HepG2 (cell line): ENCODE data around the gene DSTYK. TPM values are rescaled to one million over a fixed set of nuclear protein-coding genes. Genes with fewer than 3 reads are reported as not detected.
A peak's percentile ranks its signal among the peaks of the same experiment; 100 is the strongest.

Source experiments
- GTF2F1 ChIP-seq: fragments of 150-350 bp; IDR thresholded peaks from 2 replicates; pipeline ENCODE4 v1.6.1; 2014; ENCODE audit warnings: low read length
- HNF4G ChIP-seq, 2 experiments: sonication (generic) in 1 of 2; formaldehyde crosslinking in 1 of 2; IDR thresholded peaks; 2 replicates each; pipeline versions ENCODE4 v1.4.0 to v1.6.1; 2011 to 2020; ENCODE audit warnings: borderline replicate concordance in 2 of 2, low read depth in 2 of 2, mild to moderate bottlenecking in 2 of 2, low read length in 1 of 2, missing genetic modification reagents in 1 of 2, moderate library complexity in 1 of 2
- HOXA7 ChIP-seq: sonication (generic); formaldehyde crosslinking; IDR thresholded peaks from 2 replicates; pipeline ENCODE4 v1.8.1; 2022; ENCODE audit warnings: mild to moderate bottlenecking, missing genetic modification reagents, moderate library complexity
- MAZ ChIP-seq, 2 experiments: sonication (generic) in 1 of 2; formaldehyde crosslinking in 1 of 2; IDR thresholded peaks; 2 replicates each; pipeline versions ENCODE4 v1.5.0 to v1.6.1; 2012 to 2020; ENCODE audit warnings: low read depth in 2 of 2, mild to moderate bottlenecking in 2 of 2, borderline replicate concordance in 1 of 2, improper control_type of control experiment in 1 of 2, low read length in 1 of 2, missing genetic modification reagents in 1 of 2, moderate library complexity in 1 of 2
- NR2C2 ChIP-seq: sonication (generic); formaldehyde crosslinking; IDR thresholded peaks from 2 replicates; pipeline ENCODE4 v1.4.0; 2020; ENCODE audit warnings: missing genetic modification reagents, mild to moderate bottlenecking, moderate library complexity, borderline replicate concordance
- SIN3A ChIP-seq: IDR thresholded peaks from 2 replicates; pipeline ENCODE4 v1.6.1; 2011; ENCODE audit warnings: low read depth, mild to moderate bottlenecking, control low read depth, low read length, borderline replicate concordance
- ZIK1 ChIP-seq: sonication (generic); formaldehyde crosslinking; IDR thresholded peaks from 2 replicates; pipeline ENCODE4 v1.5.0; 2020; ENCODE audit warnings: mild to moderate bottlenecking, low read depth, missing genetic modification reagents, borderline replicate concordance
- ZNF160 ChIP-seq: sonication (generic); formaldehyde crosslinking; IDR thresholded peaks from 2 replicates; pipeline ENCODE4 v1.8.0; 2022; ENCODE audit warnings: mild to moderate bottlenecking, inconsistent platforms, missing genetic modification reagents
- ZNF460 ChIP-seq: sonication (generic); formaldehyde crosslinking; IDR thresholded peaks from 2 replicates; pipeline ENCODE4 v1.5.1; 2020; ENCODE audit warnings: missing genetic modification reagents, mild to moderate bottlenecking, borderline replicate concordance
- ZNF607 ChIP-seq: sonication (generic); formaldehyde crosslinking; IDR thresholded peaks from 2 replicates; pipeline ENCODE4 v1.5.1; 2020; ENCODE audit warnings: missing genetic modification reagents, mild to moderate bottlenecking, borderline replicate concordance
- ZNF644 ChIP-seq: IDR thresholded peaks from 2 replicates; pipeline ENCODE4 v1.6.1; 2016; ENCODE audit warnings: low read depth
- ZNF670 ChIP-seq: sonication (generic); formaldehyde crosslinking; IDR thresholded peaks from 2 replicates; pipeline ENCODE4 v1.8.0; 2022; ENCODE audit warnings: mild to moderate bottlenecking, missing genetic modification reagents, borderline replicate concordance
- ZNF720 ChIP-seq: sonication (generic); formaldehyde crosslinking; IDR thresholded peaks from 2 replicates; pipeline ENCODE4 v1.4.0; 2020; ENCODE audit warnings: missing genetic modification reagents
- polyA plus RNA-seq, 8 experiments: library from polyadenylated mRNA; depleted of rRNA in 3 of 8; stranded (reverse) in 7 of 8; unstranded in 1 of 8; fragments of >200 nt; fragmentation: Illumina TruSeq in 4 of 8; extraction: Trizol in 4 of 8; gene quantifications; 2 replicates each; pipeline versions ENCODE4 v1.2.1 to v1.2.3, GENCODE V29; 2011 to 2016; ENCODE audit warnings: low read depth in 4 of 8, missing spikeins in 1 of 8, mixed read lengths in 1 of 8; ENCODE audit not compliant: insufficient read depth in 1 of 8
- total RNA-seq, 5 experiments: library from RNA; depleted of rRNA; stranded (reverse); fragments of >200 nt; fragmentation: Illumina TruSeq; extraction: Trizol; gene quantifications; 2 replicates each; pipeline ENCODE4 v1.2.3, GENCODE V29; 2016; ENCODE audit warnings: low read depth in 1 of 5
- TF ChIP-seq, protein P1 (sequence below), 2 experiments: sonication (generic) in 1 of 2; formaldehyde crosslinking in 1 of 2; IDR thresholded peaks; 2 replicates each; pipeline versions ENCODE4 v1.6.1 to v1.9.0; 2014 to 2022; ENCODE audit warnings: antibody characterized with exemption in 1 of 2, borderline replicate concordance in 1 of 2, inconsistent platforms in 1 of 2, low read depth in 1 of 2, missing genetic modification reagents in 1 of 2
- TF ChIP-seq, protein P2 (sequence below): sonication (generic); IDR thresholded peaks from 2 replicates; pipeline ENCODE4 v1.6.1; 2016; ENCODE audit warnings: low read depth, borderline replicate concordance
- TF ChIP-seq, protein P3 (sequence below): sonication (generic); formaldehyde crosslinking; IDR thresholded peaks from 2 replicates; pipeline ENCODE4 v1.8.1; 2023; ENCODE audit warnings: missing genetic modification reagents, inconsistent platforms, borderline replicate concordance

DSTYK gene
- total and polyA plus RNA-seq, 2 of the 13 experiments (the other 11 are each of a cell fraction or from before 2014, with no cell fraction given): 2.6 to 4.8 TPM

DNA sequence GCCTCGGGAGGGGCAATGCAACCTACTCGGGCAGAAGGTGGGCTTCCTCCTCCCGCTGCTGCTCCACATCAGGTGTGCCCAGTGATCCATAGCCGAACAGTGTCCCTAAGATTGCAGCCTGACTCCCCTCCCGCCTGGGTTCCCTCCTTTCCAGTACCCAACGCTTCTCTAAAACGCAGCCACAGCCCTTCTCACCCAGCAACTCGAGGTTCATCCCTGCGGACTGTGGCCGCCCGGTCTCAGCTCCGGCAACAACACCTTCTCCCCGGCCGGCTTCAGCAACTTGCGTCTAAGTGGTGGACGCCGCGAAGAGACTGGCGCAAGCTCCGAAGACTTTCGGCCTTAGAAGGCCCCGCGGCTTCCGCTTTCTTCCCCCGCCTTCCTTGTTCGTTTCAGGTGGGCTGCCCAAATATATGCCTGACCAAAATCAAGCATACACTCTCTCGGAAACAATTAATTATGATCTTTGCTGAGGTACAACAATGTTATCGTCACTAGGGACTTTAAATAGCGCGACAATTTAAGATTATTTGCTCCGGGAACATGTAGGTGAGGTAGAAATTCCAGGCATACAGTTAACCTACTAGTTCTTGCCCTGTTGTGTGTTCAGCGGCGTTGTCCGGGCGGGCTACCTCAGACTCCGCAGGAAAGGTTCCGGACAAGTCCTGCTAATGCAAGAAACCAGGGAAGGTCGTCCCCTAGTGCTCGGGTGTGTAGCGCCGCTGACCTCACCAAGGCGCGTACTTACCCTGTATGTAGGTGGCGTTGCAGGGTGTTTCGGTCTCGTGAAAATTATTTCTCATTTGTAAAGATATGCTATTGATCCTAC is 89.6 kb downstream of the DSTYK start, which contains the start of gene RBBP5 (continued):
- peak; percentile 18; the same call in 1 of the 2 replicates for TF ChIP-seq ZNF160 (CRISPR knock-in tag)
- TF ChIP-seq HNF4G (IDR thresholded peaks at IDR 0.05; ENCODE audit: borderline replicate concordance, low read depth, low read length): no peak
- TF ChIP-seq HNF4G (CRISPR knock-in tag; IDR thresholded peaks at IDR 0.05; ENCODE audit: borderline replicate concordance, low read depth): no peak; the same call in 1 of the 2 replicates
- TF ChIP-seq, protein P1, sequence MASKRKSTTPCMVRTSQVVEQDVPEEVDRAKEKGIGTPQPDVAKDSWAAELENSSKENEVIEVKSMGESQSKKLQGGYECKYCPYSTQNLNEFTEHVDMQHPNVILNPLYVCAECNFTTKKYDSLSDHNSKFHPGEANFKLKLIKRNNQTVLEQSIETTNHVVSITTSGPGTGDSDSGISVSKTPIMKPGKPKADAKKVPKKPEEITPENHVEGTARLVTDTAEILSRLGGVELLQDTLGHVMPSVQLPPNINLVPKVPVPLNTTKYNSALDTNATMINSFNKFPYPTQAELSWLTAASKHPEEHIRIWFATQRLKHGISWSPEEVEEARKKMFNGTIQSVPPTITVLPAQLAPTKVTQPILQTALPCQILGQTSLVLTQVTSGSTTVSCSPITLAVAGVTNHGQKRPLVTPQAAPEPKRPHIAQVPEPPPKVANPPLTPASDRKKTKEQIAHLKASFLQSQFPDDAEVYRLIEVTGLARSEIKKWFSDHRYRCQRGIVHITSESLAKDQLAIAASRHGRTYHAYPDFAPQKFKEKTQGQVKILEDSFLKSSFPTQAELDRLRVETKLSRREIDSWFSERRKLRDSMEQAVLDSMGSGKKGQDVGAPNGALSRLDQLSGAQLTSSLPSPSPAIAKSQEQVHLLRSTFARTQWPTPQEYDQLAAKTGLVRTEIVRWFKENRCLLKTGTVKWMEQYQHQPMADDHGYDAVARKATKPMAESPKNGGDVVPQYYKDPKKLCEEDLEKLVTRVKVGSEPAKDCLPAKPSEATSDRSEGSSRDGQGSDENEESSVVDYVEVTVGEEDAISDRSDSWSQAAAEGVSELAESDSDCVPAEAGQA (IDR thresholded peaks at IDR 0.05; ENCODE audit: low read depth): peak; percentile 85
- TF ChIP-seq, protein P1 (CRISPR knock-in tag; IDR thresholded peaks at IDR 0.05; ENCODE audit: borderline replicate concordance): no peak
- TF ChIP-seq ZNF720 (CRISPR knock-in tag): no peak
- TF ChIP-seq, protein P2, sequence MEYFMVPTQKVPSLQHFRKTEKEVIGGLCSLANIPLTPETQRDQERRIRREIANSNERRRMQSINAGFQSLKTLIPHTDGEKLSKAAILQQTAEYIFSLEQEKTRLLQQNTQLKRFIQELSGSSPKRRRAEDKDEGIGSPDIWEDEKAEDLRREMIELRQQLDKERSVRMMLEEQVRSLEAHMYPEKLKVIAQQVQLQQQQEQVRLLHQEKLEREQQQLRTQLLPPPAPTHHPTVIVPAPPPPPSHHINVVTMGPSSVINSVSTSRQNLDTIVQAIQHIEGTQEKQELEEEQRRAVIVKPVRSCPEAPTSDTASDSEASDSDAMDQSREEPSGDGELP: peak; percentile 17; the same call in 1 of the 2 replicates
- TF ChIP-seq GTF2F1: no peak; the same call in 1 of the 2 replicates
- TF ChIP-seq ZNF670 (CRISPR knock-in tag): no peak
- TF ChIP-seq NR2C2 (CRISPR knock-in tag): peak; percentile 91
- TF ChIP-seq ZNF644 (CRISPR knock-in tag): no peak; the same call in 1 of the 2 replicates
- TF ChIP-seq, protein P3, sequence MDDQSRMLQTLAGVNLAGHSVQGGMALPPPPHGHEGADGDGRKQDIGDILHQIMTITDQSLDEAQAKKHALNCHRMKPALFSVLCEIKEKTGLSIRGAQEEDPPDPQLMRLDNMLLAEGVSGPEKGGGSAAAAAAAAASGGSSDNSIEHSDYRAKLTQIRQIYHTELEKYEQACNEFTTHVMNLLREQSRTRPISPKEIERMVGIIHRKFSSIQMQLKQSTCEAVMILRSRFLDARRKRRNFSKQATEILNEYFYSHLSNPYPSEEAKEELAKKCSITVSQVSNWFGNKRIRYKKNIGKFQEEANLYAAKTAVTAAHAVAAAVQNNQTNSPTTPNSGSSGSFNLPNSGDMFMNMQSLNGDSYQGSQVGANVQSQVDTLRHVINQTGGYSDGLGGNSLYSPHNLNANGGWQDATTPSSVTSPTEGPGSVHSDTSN (CRISPR knock-in tag): no peak
- TF ChIP-seq ZNF607 (CRISPR knock-in tag): peak; percentile 62; the same call in 1 of the 2 replicates
- no peak for TF ChIP-seq HOXA7 (CRISPR knock-in tag)
- no peak for TF ChIP-seq MAZ (IDR thresholded peaks at IDR 0.05; ENCODE audit: borderline replicate concordance, low read depth, low read length)
- 0 out of 2 replicates have a peak, but pooled peaks have one; percentile 39 for TF ChIP-seq MAZ (CRISPR knock-in tag; IDR thresholded peaks at IDR 0.05; ENCODE audit: low read depth)
- no peak; the same call in 1 of the 2 replicates for TF ChIP-seq ZIK1 (CRISPR knock-in tag)
- TF ChIP-seq SIN3A: peak; percentile 69; the same call in 1 of the 2 replicates
- no peak; the same call in 1 of the 2 replicates for TF ChIP-seq ZNF460 (CRISPR knock-in tag)
